Smooth muscle cell of the pulmonary artery (primary cell): Measurements from ENCODE around the gene FSTL4. TPM values are rescaled to one million over a fixed set of nuclear protein-coding genes. Genes with fewer than 3 reads are reported as not detected.

Experiments
- total RNA-seq: library from RNA; depleted of rRNA; stranded (reverse); fragments of >200 nt; gene quantifications from 2 replicates; pipeline ENCODE4 v1.2.3, GENCODE V29; 2014

Gene FSTL4
- total RNA-seq, result 0.07 TPM in 1 of 2 replicates, not detected in the other

DNA sequence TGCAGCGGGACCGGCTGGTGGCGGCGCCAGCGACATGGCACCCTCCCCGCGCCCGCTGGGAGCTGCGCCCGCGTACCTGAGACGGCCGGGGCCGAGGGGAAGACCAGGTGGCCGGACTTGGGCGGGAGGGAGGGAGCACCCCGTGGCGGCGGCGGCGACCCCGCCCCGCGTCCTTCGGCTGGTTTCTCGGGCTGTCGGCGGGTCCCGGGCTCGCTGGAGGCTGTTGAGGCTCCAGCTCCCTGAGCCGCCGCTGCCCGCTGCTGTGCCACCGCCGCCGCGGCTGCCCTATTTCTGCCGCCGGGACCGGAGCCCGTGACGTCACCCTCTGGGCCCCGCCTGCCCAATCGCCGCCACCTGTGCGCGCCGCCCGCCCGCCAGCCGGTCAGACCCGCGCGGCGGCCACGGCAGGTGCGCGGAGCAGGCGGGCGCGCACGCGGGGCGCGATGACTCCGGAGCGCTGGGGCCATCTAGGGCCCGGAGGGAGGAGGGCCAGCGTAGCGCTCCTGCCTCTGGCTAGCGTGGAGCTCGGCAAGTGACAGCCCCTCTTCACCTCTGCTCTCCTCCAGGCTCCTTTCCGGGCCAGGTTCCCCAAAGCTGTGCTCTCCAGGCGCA, at the start of gene FSTL4:
Gene FSTL4 (minus strand): TSS at position 293 of the 612 bp plus-strand sequence.

